ENCODE data around the gene TNNC1.

TNNC1 gene

GRCh38 chr3:52433996-52434479, 19.8 kb downstream of the TNNC1 start:
- no peaks in the 10 kb centered on the region for H3K9me3 ChIP-seq (ENCODE audit: severe bottlenecking)
- TF ChIP-seq, protein P1, sequence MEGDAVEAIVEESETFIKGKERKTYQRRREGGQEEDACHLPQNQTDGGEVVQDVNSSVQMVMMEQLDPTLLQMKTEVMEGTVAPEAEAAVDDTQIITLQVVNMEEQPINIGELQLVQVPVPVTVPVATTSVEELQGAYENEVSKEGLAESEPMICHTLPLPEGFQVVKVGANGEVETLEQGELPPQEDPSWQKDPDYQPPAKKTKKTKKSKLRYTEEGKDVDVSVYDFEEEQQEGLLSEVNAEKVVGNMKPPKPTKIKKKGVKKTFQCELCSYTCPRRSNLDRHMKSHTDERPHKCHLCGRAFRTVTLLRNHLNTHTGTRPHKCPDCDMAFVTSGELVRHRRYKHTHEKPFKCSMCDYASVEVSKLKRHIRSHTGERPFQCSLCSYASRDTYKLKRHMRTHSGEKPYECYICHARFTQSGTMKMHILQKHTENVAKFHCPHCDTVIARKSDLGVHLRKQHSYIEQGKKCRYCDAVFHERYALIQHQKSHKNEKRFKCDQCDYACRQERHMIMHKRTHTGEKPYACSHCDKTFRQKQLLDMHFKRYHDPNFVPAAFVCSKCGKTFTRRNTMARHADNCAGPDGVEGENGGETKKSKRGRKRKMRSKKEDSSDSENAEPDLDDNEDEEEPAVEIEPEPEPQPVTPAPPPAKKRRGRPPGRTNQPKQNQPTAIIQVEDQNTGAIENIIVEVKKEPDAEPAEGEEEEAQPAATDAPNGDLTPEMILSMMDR (IDR thresholded peaks at IDR 0.05; ENCODE audit: poor library complexity, severe bottlenecking), result no peak
- ATAC-seq (ENCODE audit: low read depth) (no peak), DNase-seq (ENCODE audit: low spot score) (no peak)
- peaks cover 5% of the 10 kb centered on the region for H3K4me1 ChIP-seq (ENCODE audit: insufficient read depth, poor library complexity, severe bottlenecking)
- H3K4me3 ChIP-seq (ENCODE audit: severe bottlenecking), result no peak overlapping the region
- H3K36me3 ChIP-seq (ENCODE audit: low read depth), result no peaks in the 10 kb centered on the region
- H3K27ac ChIP-seq (ENCODE audit: poor library complexity, severe bottlenecking), result no peak overlapping the region
- no peaks in the 10 kb centered on the region for H3K27me3 ChIP-seq (ENCODE audit: insufficient read depth, poor library complexity, severe bottlenecking)

DNA sequence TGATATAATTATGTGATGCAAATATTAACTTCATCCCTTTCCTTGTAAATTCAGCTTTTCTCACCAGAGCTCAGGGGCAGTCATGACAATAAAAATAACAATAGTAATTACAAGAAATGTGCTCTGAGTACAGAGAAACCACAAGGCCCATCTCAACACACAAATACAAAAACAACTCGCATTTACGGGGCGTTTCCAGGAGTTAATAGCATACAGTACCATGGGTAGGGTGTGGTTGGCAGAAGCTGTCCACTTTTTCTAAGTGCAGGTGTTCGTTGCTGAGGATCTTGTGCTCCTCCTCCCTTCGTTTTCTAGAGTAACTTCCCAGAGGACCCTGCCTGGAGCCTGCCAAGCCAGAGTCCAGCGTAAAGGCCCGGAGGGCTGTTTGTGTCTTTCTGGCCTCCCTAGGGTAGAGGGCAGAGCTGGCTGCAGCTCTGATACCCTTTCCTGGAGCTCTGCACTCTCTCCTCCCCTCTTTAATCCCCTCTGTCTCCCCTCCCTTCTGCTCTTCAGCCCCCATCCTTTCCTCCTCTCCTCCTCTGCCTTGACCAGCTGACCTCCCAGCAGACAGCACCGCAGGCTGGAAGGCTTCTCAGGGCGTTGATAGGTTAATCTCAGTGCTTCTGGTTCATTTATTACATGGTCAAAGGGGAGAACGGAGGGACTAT, 20.4 kb downstream of the TNNC1 start:
- no peaks in the 10 kb centered on the region for H3K36me3 ChIP-seq (ENCODE audit: low read depth)
- DNase-seq (ENCODE audit: low spot score) (no peak), ATAC-seq (ENCODE audit: low read depth) (no peak)
- no peak overlapping the region for H3K4me3 ChIP-seq (ENCODE audit: severe bottlenecking)
- H3K9me3 ChIP-seq (ENCODE audit: severe bottlenecking), result no peaks in the 10 kb centered on the region
- no peaks in the 10 kb centered on the region for H3K27me3 ChIP-seq (ENCODE audit: insufficient read depth, poor library complexity, severe bottlenecking)
- H3K27ac ChIP-seq (ENCODE audit: poor library complexity, severe bottlenecking), result no peak overlapping the region
- TF ChIP-seq, protein P1 (IDR thresholded peaks at IDR 0.05; ENCODE audit: poor library complexity, severe bottlenecking), result no peak
- H3K4me1 ChIP-seq (ENCODE audit: insufficient read depth, poor library complexity, severe bottlenecking), result peaks cover 5% of the 10 kb centered on the region

DNA sequence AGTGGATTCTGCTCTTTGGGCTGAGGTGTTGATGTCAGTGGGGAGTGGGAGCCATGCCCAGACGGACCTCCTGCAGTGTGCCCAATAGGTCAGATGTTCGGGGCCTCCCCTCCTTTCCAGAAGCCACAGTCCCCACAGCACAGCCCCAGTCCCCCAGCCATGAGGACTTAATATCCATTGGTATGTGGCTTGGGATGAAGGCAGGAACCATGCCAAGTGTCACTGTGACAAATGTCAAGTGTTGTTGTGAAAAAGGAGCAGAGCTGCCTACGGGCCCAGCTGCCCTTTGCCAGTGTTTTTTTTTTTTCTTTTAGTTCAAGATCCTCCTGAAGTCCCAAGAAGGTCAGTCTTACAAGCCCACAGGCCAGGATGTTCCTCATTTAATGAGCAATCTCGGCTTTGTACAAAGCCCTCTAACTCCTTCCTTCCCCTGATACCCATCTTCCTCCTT, 21.1 kb downstream of the TNNC1 start:
- Histone ChIP-seq H3K9me3 (ENCODE audit: severe bottlenecking) (no peaks in the 10 kb centered on the region), H3K4me3 (ENCODE audit: severe bottlenecking) (no peak overlapping the region), H3K36me3 (ENCODE audit: low read depth) (no peaks in the 10 kb centered on the region), H3K27me3 (ENCODE audit: insufficient read depth, poor library complexity, severe bottlenecking) (no peaks in the 10 kb centered on the region), H3K27ac (ENCODE audit: poor library complexity, severe bottlenecking) (no peak overlapping the region), H3K4me1 (ENCODE audit: insufficient read depth, poor library complexity, severe bottlenecking) (peaks cover 1% of the 10 kb centered on the region)
- ATAC-seq (ENCODE audit: low read depth), result no peak
- no peak for DNase-seq (ENCODE audit: low spot score)
- TF ChIP-seq, protein P1 (IDR thresholded peaks at IDR 0.05; ENCODE audit: poor library complexity, severe bottlenecking), result no peak

DNA sequence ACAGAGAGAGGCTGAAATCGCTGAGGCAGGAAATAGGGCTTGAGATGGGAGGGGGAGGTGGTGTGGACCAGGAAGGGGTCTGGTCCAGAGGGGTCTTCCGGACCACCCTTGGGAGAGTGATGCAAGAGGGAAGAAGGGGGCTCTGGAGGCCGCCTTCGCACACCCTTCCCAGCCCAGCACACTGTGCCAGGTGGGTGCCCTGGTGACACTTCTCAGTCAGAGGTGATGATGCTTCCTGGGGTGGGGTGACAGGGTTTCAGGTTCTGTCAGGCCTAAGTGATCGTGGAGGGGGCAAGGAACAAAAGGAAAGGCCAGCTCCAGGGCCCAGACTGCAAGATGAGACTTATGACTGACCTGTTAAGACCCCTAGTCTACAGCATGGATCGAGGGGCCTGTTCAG, 21.6 kb downstream of the TNNC1 start:
- H3K4me1 ChIP-seq (ENCODE audit: insufficient read depth, poor library complexity, severe bottlenecking), result no peaks in the 10 kb centered on the region
- no peaks in the 10 kb centered on the region for H3K9me3 ChIP-seq (ENCODE audit: severe bottlenecking)
- H3K27me3 ChIP-seq (ENCODE audit: insufficient read depth, poor library complexity, severe bottlenecking), result no peaks in the 10 kb centered on the region
- DNase-seq (ENCODE audit: low spot score) (no peak), ATAC-seq (ENCODE audit: low read depth) (no peak)
- H3K36me3 ChIP-seq (ENCODE audit: low read depth), result no peaks in the 10 kb centered on the region
- H3K27ac ChIP-seq (ENCODE audit: poor library complexity, severe bottlenecking), result no peak overlapping the region
- TF ChIP-seq, protein P1 (IDR thresholded peaks at IDR 0.05; ENCODE audit: poor library complexity, severe bottlenecking), result no peak
- H3K4me3 ChIP-seq (ENCODE audit: severe bottlenecking), result no peak overlapping the region
